ENCODE results near the gene EIF4G3.
"Not testable (repeated sequence)": the region's sequence is repeated elsewhere in the genome, so short reads cannot be mapped to it uniquely, and the experiment has no call there.

The EIF4G3 gene

DNA sequence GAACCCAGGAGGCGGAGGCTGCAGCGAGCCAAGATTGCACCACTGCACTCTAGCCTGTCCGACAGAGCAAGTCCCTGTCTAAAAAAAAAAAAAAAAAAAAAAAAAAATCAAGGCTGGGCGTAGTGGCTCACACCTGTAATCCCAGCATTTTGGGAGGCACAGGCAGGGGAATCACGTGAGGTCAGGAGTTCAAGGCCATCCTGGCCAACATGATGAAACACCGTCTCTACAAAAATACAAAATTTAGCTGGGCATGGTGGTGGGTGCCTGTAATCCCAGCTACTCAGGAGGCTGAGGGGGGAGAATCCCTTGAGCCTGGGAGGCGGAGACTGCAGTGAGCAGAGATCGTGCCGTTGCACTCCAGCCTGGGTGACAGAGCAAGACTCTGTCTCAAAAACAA is 387.1 kb downstream of the EIF4G3 start:
- DNase-seq = not testable (repeated sequence)

DNA sequence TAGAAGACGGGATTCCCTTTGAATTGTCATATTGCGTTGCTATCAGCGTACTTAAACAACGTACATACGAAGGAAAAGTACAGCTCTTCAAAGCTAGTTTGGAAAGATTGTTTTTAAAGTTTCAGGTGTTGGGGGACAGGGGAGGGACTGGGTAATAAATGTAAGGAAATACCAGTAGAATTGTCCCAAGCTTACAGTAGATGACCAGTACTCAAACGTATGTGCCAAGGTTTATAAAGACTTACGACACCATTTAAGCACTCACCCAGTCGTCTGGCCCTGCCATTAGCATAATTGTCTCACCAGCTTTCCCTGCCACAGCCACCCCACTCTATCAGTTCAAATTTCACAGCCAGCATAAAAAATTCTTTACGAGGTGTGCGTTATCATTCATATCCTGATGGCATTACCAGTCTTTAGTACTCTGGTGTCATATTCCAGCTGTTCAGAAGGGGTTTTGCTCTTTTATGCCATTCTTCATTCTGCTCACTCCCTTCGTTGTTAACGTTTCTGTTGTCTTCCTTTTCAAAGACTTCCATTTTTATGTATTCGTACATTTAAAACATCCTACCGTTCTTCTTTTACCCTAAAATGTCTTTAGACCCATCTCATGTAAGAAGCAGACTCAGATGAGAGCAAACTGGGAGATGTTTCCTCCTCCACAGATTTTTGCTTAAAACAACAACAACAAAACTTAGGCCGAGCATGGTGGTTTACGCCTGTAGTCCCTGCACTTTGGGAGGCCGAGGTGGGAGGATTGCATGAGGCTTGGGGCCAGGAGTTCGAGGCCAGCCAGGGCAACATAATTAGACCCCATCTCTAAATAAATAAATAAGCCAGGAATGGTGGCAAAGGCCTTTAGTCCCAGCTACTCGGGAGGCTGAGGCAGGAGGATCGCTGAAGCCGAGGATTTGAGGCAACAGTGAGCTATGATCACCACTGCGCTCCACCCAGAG is 388.6 kb downstream of the EIF4G3 start:
- DNase-seq = peak; percentile 61

- DNase-seq = peak; percentile 67
Measured at GRCh38 chr1:20787029-20787839, 389.5 kb downstream of the EIF4G3 start, which contains the start of gene HP1BP3. TSS of gene HP1BP3 (minus strand) at chr1:20787307. CDS start at chr1:20780440, 6,867 bp downstream.

GRCh38 chr1:20786253-20787028 is 390.3 kb downstream of the EIF4G3 start:
- peak; percentile 95 for DNase-seq

DNA sequence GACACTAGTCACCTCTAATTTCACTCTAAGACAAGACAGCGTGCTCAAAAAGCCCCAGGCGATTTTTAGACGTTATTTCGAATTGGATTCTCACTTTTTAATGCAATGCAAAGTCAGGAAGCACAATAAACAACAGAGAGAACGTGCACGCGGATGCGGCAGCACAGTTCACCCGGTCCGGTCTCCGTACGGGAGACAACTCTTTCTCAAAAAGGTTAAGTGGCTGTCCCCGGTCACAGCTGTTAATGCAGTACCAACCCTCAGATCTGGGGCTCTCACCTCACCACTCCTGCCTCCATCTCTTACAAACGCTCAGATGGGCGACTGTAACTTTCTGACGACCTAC is 390.8 kb downstream of the EIF4G3 start:
- DNase-seq = peak; percentile 7

DNA sequence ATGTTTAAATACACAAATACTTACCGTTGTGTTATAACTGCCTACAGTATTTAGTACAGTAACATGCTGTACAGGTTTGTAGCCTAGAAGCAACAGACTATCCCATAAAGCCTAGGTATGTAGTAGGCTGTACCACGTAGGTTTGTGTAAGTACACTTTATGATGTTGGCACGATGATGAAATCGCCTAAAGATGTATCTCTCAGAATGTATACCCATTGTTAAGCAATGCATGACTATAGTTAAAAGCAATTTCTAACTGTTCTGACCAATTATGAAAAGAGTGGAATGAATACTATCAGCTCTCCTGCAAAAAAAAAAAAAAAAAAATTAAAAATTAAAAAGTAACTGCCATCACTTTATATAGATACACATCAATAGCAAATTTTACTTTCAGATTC is 401.0 kb downstream of the EIF4G3 start:
- no peak for DNase-seq

DNA sequence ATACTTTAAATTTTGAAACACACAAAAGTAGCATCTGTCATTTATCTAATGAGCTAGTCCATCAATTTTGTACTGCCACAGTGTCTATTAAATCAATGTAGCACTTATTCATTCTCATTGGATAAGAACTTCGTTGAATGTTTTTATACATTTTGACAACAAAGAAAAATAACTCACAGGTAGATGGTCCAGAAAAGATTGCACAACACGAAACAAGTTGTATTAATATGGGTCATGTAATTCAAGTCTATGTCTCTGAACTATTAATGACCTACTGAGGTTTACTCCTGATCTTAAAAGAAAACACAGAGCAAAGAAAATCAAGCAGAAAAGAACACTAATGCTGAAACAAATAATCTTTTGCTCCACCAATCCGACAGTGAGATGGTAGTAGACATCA is 404.9 kb downstream of the EIF4G3 start:
- no peak for DNase-seq

GRCh38 chr1:20770314-20771087 is 406.2 kb downstream of the EIF4G3 start:
- no peak for DNase-seq

DNA sequence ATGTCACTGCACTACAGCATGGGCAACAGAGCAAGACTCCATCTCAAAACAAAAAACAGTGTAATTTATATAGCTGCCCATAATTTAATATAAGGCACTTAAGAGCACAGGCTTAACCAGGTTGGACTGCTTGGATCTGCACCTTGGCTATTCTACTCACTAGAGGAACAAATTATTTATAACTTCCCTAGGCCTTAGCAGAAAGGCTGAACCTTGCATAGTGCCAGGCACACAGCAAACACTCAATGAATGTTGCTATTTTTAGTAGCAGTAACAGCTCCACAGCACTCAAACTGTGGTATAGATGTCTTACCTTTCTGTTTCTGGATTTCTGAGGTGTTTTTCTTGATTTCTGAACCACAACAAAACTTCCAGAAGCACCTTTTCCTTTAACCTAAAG is 409.4 kb downstream of the EIF4G3 start:
- no peak for DNase-seq

DNA sequence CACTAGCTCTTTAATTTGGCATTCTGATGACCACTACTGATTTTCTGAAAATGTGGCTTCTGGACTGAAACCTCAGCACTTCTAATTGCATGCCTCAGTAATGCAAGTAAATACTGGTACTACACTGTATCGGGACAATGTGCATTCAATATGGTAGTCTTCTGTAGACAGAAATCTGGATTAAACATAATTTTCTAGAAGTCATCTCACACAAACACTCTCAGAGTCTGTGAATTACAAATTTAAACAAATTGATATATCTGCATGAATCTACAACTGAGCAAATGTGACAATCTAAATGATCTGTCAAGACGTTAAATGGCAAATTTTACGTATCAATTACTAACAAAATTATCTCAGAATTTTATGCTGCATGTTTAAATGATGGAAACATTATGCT is 413.3 kb downstream of the EIF4G3 start:
- no peak for DNase-seq

DNA sequence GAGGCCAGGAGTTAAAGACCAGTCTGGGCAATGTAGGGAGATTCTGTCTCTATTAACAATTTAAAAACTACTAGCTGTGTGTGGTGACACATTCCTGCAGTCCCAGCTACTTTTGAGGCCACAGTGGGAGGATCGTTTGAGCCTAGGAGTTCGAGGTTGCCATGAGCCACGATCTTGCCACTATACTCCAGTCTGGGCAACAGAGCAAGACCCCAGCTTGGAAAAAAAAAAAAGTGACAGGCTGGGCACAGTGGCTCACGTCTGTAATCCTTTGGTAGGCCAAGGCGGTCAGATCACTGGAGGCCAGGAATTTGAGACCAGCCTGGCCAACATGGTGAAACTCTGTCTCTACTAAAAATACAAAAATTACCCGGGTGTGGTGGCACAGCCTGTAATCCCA is 416.4 kb downstream of the EIF4G3 start:
- DNase-seq = no peak
